Fibroblast of villous mesenchyme (primary cell): ENCODE results near the gene PCDHB5. TPM values are rescaled to one million over a fixed set of nuclear protein-coding genes. Genes with fewer than 3 reads are reported as not detected.
A peak's percentile ranks its signal among the peaks of the same experiment; 100 is the strongest.

ENCODE experiments used
- DNase-seq: peaks from one replicate; pipeline ENCODE4 v3.0.0-alpha.2; 2010; ENCODE audit warnings: low read depth
- H3K4me3 ChIP-seq: 2 replicates; pipeline ENCODE4 v1.5.1; 2011; ENCODE audit warnings: low read depth, mild to moderate bottlenecking, low read length
- total RNA-seq: library from RNA; depleted of rRNA; stranded (reverse); fragments of >200 nt; gene quantifications from 2 replicates; pipeline ENCODE4 v1.2.3, GENCODE V29; 2012
- TF ChIP-seq, protein P1 (sequence below): IDR thresholded peaks from 2 replicates; pipeline ENCODE4 v1.5.1; 2012; ENCODE audit warnings: low read depth, mild to moderate bottlenecking, low read length; ENCODE audit not compliant: insufficient read depth

Gene PCDHB5
- total RNA-seq, 1 donor, result under 0.01 TPM

DNA sequence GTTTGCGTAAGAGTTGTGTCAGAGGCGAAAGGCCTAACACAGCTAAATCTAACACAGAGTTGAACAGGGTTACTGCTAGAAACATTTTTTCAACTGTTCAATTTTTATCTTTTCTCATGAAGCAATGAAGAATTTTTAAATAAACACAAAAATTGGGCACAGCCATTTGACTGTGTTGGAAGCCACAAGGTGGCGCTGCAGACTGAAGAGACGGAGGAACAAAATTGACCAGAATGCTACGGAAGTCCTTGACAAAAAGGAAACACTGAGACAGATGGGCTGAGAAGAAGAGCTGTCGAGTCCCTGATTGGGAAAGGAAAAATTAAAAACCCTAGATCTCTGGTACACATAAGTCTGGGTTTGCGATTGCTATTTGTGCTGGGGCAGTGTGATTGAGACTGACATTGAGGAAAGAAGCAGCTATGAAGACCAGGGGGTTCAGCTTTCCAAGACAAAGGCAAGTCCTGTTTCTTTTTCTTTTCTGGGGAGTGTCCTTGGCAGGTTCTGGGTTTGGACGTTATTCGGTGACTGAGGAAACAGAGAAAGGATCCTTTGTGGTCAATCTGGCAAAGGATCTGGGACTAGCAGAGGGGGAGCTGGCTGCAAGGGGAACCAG, 52.0 kb downstream of the PCDHB5 start, which contains the start of gene PCDHB9:
TSS of gene PCDHB9 (plus strand) at position 265 of the 616 bp plus-strand sequence. CDS start at position 423, 158 bp downstream.
- DNase-seq, result peak; percentile 8
- TF ChIP-seq, protein P1, sequence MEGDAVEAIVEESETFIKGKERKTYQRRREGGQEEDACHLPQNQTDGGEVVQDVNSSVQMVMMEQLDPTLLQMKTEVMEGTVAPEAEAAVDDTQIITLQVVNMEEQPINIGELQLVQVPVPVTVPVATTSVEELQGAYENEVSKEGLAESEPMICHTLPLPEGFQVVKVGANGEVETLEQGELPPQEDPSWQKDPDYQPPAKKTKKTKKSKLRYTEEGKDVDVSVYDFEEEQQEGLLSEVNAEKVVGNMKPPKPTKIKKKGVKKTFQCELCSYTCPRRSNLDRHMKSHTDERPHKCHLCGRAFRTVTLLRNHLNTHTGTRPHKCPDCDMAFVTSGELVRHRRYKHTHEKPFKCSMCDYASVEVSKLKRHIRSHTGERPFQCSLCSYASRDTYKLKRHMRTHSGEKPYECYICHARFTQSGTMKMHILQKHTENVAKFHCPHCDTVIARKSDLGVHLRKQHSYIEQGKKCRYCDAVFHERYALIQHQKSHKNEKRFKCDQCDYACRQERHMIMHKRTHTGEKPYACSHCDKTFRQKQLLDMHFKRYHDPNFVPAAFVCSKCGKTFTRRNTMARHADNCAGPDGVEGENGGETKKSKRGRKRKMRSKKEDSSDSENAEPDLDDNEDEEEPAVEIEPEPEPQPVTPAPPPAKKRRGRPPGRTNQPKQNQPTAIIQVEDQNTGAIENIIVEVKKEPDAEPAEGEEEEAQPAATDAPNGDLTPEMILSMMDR, result peak; percentile 45
- H3K4me3 ChIP-seq, result no peak within 1 kb of the TSS

Other genes with a start within 250 kb of the PCDHB5 start
- under 0.01 TPM in 2 replicates for gene PCDHAC1, start 208.9 kb upstream of the PCDHB5 start, total RNA-seq
- gene PCDHAC2, start 168.7 kb upstream of the PCDHB5 start, total RNA-seq, result under 0.01 TPM in 2 replicates
- not detected in 2 replicates for gene PCDHB1, start 83.8 kb upstream of the PCDHB5 start, total RNA-seq
- under 0.01 and 0.32 TPM in 2 replicates for gene PCDHB2, start 40.6 kb upstream of the PCDHB5 start, total RNA-seq
- gene PCDHB3, start 34.7 kb upstream of the PCDHB5 start, total RNA-seq, result 0.32 and 0.43 TPM in 2 replicates
- under 0.01 TPM in 2 replicates for gene PCDHB4, start 13.4 kb upstream of the PCDHB5 start, total RNA-seq
- under 0.01 TPM in 2 replicates for gene PCDHB6, start 14.9 kb downstream of the PCDHB5 start, total RNA-seq
- gene PCDHB7, start 37.4 kb downstream of the PCDHB5 start, total RNA-seq, result under 0.01 and 0.43 TPM in 2 replicates
- under 0.01 TPM in 2 replicates for gene PCDHB8, start 42.6 kb downstream of the PCDHB5 start, total RNA-seq
- under 0.01 and 0.32 TPM in 2 replicates for gene PCDHB16, start 47.2 kb downstream of the PCDHB5 start, total RNA-seq
- gene PCDHB9, start 52.0 kb downstream of the PCDHB5 start, total RNA-seq, result under 0.01 and 0.64 TPM in 2 replicates
- under 0.01 and 0.32 TPM in 2 replicates for gene PCDHB10, start 57.1 kb downstream of the PCDHB5 start, total RNA-seq
- 0.32 TPM in 1 of 2 replicates, not detected in the other for gene PCDHB11, start 64.4 kb downstream of the PCDHB5 start, total RNA-seq
- gene PCDHB12, start 73.5 kb downstream of the PCDHB5 start, total RNA-seq, result under 0.01 TPM in 1 of 2 replicates, not detected in the other
- under 0.01 and 0.32 TPM in 2 replicates for gene PCDHB13, start 78.7 kb downstream of the PCDHB5 start, total RNA-seq
- gene PCDHB14, start 88.1 kb downstream of the PCDHB5 start, total RNA-seq, result 0.32 and 0.43 TPM in 2 replicates
- gene PCDHB15, start 110.2 kb downstream of the PCDHB5 start, total RNA-seq, result under 0.01 TPM in 2 replicates
- under 0.01 and 0.64 TPM in 2 replicates for gene SLC25A2, start 168.8 kb downstream of the PCDHB5 start, total RNA-seq
- 49.3 and 73.0 TPM in 2 replicates for gene TAF7, start 185.6 kb downstream of the PCDHB5 start, total RNA-seq
- 0.64 and 0.86 TPM in 2 replicates for gene PCDHGA1, start 195.3 kb downstream of the PCDHB5 start, total RNA-seq
- gene PCDHGA2, start 203.6 kb downstream of the PCDHB5 start, total RNA-seq, result 2.6 and 3.0 TPM in 2 replicates
- gene PCDHGA3, start 208.6 kb downstream of the PCDHB5 start, total RNA-seq, result 3.2 and 4.3 TPM in 2 replicates
- gene PCDHGB1, start 214.9 kb downstream of the PCDHB5 start, total RNA-seq, result 2.2 and 2.3 TPM in 2 replicates
- gene PCDHGA4, start 219.8 kb downstream of the PCDHB5 start, total RNA-seq, result 4.5 and 7.3 TPM in 2 replicates
- 2.3 and 2.6 TPM in 2 replicates for gene PCDHGB2, start 224.8 kb downstream of the PCDHB5 start, total RNA-seq
- 1.3 and 1.9 TPM in 2 replicates for gene PCDHGA5, start 229.0 kb downstream of the PCDHB5 start, total RNA-seq
- gene PCDHGB3, start 235.0 kb downstream of the PCDHB5 start, total RNA-seq, result 3.9 and 5.2 TPM in 2 replicates
- gene PCDHGA6, start 238.7 kb downstream of the PCDHB5 start, total RNA-seq, result 4.7 and 4.8 TPM in 2 replicates
- 3.5 and 4.5 TPM in 2 replicates for gene PCDHGA7, start 247.5 kb downstream of the PCDHB5 start, total RNA-seq